HepG2 (cell line): ENCODE results near the gene GJC2. TPM values are rescaled to one million over a fixed set of nuclear protein-coding genes. Genes with fewer than 3 reads are reported as not detected.

Experiments
- AGO2 ChIP-seq: fragments of 200-400 bp; formaldehyde crosslinking; optimal IDR thresholded peaks from 2 replicates; pipeline ENCODE3; 2017; ENCODE audit warnings: mild to moderate bottlenecking, low read depth, low read length, moderate library complexity
- ATF4 ChIP-seq, 2 experiments: fragments of 450-650 bp in 1 of 2; sonication (generic) in 1 of 2; formaldehyde crosslinking; IDR thresholded peaks; 2 replicates each; pipeline versions ENCODE4 v1.5.0 to v1.8.0; 2020 to 2022; ENCODE audit warnings: mild to moderate bottlenecking in 1 of 2, missing genetic modification reagents in 1 of 2
- CREM ChIP-seq, 2 experiments: sonication (generic) in 1 of 2; formaldehyde crosslinking in 1 of 2; IDR thresholded peaks; 2 replicates each; pipeline versions ENCODE4 v1.4.0 to v1.6.1; 2016 to 2020; ENCODE audit warnings: antibody characterized with exemption in 1 of 2, mild to moderate bottlenecking in 1 of 2, missing genetic modification reagents in 1 of 2
- GATAD1 ChIP-seq: IDR thresholded peaks from 2 replicates; pipeline ENCODE4 v1.6.1; 2016; ENCODE audit warnings: missing genetic modification reagents, missing compliant biosample characterization
- HDAC1 ChIP-seq: sonication (generic); formaldehyde crosslinking; IDR thresholded peaks from 2 replicates; pipeline ENCODE4 v1.5.1; 2020; ENCODE audit warnings: mild to moderate bottlenecking, missing genetic modification reagents
- ISL2 ChIP-seq: sonication (generic); formaldehyde crosslinking; IDR thresholded peaks from 2 replicates; pipeline ENCODE4 v1.5.0; 2020; ENCODE audit warnings: missing genetic modification reagents
- KAT8 ChIP-seq: IDR thresholded peaks from 2 replicates; pipeline ENCODE4 v1.6.1; 2016; ENCODE audit warnings: missing genetic modification reagents, missing compliant biosample characterization
- KLF16 ChIP-seq, 2 experiments: sonication (generic) in 1 of 2; formaldehyde crosslinking in 1 of 2; IDR thresholded peaks; 2 replicates each; pipeline versions ENCODE4 v1.6.1 to v1.8.0; 2016 to 2023; ENCODE audit warnings: missing genetic modification reagents in 2 of 2, missing compliant biosample characterization in 1 of 2
- MTA1 ChIP-seq: sonication (generic); formaldehyde crosslinking; IDR thresholded peaks from 2 replicates; pipeline ENCODE4 v1.4.0; 2020; ENCODE audit warnings: missing genetic modification reagents, mild to moderate bottlenecking, borderline replicate concordance
- MXD4 ChIP-seq: IDR thresholded peaks from 2 replicates; pipeline ENCODE4 v1.6.1; 2016; ENCODE audit warnings: mild to moderate bottlenecking, missing biosample characterization, missing genetic modification reagents
- NCOA2 ChIP-seq: sonication (generic); formaldehyde crosslinking; IDR thresholded peaks from 2 replicates; pipeline ENCODE4 v1.8.0; 2022; ENCODE audit warnings: inconsistent platforms
- NFKBIZ ChIP-seq: IDR thresholded peaks from 2 replicates; pipeline ENCODE4 v1.6.1; 2018; ENCODE audit warnings: missing genetic modification reagents, missing compliant biosample characterization
- PHF21A ChIP-seq: sonication (generic); formaldehyde crosslinking; IDR thresholded peaks from 2 replicates; pipeline ENCODE4 v1.5.0; 2020; ENCODE audit warnings: mild to moderate bottlenecking, missing genetic modification reagents
- PITX1 ChIP-seq: sonication (generic); formaldehyde crosslinking; IDR thresholded peaks from 2 replicates; pipeline ENCODE4 v1.5.1; 2020; ENCODE audit warnings: mild to moderate bottlenecking, missing genetic modification reagents
- POLR2AphosphoS2 ChIP-seq: IDR thresholded peaks from 2 replicates; pipeline ENCODE4 v1.6.1; 2011; ENCODE audit warnings: low read depth, low read length, improper control_type of control experiment
- REPIN1 ChIP-seq: sonication (generic); formaldehyde crosslinking; IDR thresholded peaks from 2 replicates; pipeline ENCODE4 v1.8.0; 2022; ENCODE audit warnings: missing genetic modification reagents, low read depth, mild to moderate bottlenecking, borderline replicate concordance
- SOX13 ChIP-seq, 3 experiments: fragments of 450-650 bp in 1 of 3; sonication (generic) in 1 of 3; formaldehyde crosslinking in 1 of 3; IDR thresholded peaks in 2 of 3; conservative IDR thresholded peaks in 1 of 3; 2 replicates each; pipeline versions ENCODE4 v1.5.0 to v1.6.1; 2016 to 2020; ENCODE audit warnings: antibody characterized with exemption in 1 of 3, mild to moderate bottlenecking in 1 of 3, missing compliant biosample characterization in 1 of 3, missing genetic modification reagents in 1 of 3, moderate library complexity in 1 of 3
- ZNF713 ChIP-seq: sonication (generic); formaldehyde crosslinking; IDR thresholded peaks from 2 replicates; pipeline ENCODE4 v1.4.0; 2020; ENCODE audit warnings: mild to moderate bottlenecking, missing genetic modification reagents
- ZSCAN22 ChIP-seq: sonication (generic); formaldehyde crosslinking; IDR thresholded peaks from 2 replicates; pipeline ENCODE4 v1.4.0; 2020; ENCODE audit warnings: mild to moderate bottlenecking, missing genetic modification reagents
- polyA plus RNA-seq, 8 experiments: library from polyadenylated mRNA; depleted of rRNA in 3 of 8; stranded (reverse) in 7 of 8; unstranded in 1 of 8; fragments of >200 nt; fragmentation: Illumina TruSeq in 4 of 8; extraction: Trizol in 4 of 8; gene quantifications; 2 replicates each; pipeline versions ENCODE4 v1.2.1 to v1.2.3, GENCODE V29; 2011 to 2016; ENCODE audit warnings: low read depth in 4 of 8, missing spikeins in 1 of 8, mixed read lengths in 1 of 8; ENCODE audit not compliant: insufficient read depth in 1 of 8
- total RNA-seq, 5 experiments: library from RNA; depleted of rRNA; stranded (reverse); fragments of >200 nt; fragmentation: Illumina TruSeq; extraction: Trizol; gene quantifications; 2 replicates each; pipeline ENCODE4 v1.2.3, GENCODE V29; 2016; ENCODE audit warnings: low read depth in 1 of 5
- TF ChIP-seq, protein P1 (sequence below), 2 experiments: IDR thresholded peaks; 2 replicates each; pipeline ENCODE4 v1.6.1; 2011 to 2012; ENCODE audit warnings: low read length in 2 of 2, borderline replicate concordance in 1 of 2, low read depth in 1 of 2, mild to moderate bottlenecking in 1 of 2, moderate library complexity in 1 of 2
- TF ChIP-seq, protein P2 (sequence below): sonication (generic); formaldehyde crosslinking; conservative IDR thresholded peaks from 2 replicates; pipeline ENCODE4 v1.4.0; 2020; ENCODE audit warnings: mild to moderate bottlenecking, missing genetic modification reagents, moderate library complexity

Gene GJC2
- total and polyA plus RNA-seq, 2 of the 13 experiments (the other 11 are each of a cell fraction or from before 2014, with no cell fraction given), result 1.6 to 3.8 TPM

GRCh38 chr1:228166170-228166936 is 16.6 kb downstream of the GJC2 start (continued):
- TF ChIP-seq, protein P1, sequence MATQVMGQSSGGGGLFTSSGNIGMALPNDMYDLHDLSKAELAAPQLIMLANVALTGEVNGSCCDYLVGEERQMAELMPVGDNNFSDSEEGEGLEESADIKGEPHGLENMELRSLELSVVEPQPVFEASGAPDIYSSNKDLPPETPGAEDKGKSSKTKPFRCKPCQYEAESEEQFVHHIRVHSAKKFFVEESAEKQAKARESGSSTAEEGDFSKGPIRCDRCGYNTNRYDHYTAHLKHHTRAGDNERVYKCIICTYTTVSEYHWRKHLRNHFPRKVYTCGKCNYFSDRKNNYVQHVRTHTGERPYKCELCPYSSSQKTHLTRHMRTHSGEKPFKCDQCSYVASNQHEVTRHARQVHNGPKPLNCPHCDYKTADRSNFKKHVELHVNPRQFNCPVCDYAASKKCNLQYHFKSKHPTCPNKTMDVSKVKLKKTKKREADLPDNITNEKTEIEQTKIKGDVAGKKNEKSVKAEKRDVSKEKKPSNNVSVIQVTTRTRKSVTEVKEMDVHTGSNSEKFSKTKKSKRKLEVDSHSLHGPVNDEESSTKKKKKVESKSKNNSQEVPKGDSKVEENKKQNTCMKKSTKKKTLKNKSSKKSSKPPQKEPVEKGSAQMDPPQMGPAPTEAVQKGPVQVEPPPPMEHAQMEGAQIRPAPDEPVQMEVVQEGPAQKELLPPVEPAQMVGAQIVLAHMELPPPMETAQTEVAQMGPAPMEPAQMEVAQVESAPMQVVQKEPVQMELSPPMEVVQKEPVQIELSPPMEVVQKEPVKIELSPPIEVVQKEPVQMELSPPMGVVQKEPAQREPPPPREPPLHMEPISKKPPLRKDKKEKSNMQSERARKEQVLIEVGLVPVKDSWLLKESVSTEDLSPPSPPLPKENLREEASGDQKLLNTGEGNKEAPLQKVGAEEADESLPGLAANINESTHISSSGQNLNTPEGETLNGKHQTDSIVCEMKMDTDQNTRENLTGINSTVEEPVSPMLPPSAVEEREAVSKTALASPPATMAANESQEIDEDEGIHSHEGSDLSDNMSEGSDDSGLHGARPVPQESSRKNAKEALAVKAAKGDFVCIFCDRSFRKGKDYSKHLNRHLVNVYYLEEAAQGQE (IDR thresholded peaks at IDR 0.05; ENCODE audit: borderline replicate concordance in 1 of 2, low read depth in 1 of 2, low read length in 2 of 2), result no peak
- no peak for TF ChIP-seq NCOA2 (CRISPR knock-in tag)
- no peak for TF ChIP-seq MTA1 (CRISPR knock-in tag)
- TF ChIP-seq PITX1 (CRISPR knock-in tag), result no peak
- no peak for TF ChIP-seq ISL2
- TF ChIP-seq ATF4 (CRISPR knock-in tag; IDR thresholded peaks at IDR 0.05), result peak in 1 of 2 experiments; percentile 53; a peak in 1 of 4 replicates
- TF ChIP-seq CREM (IDR thresholded peaks at IDR 0.05), result no peak
- TF ChIP-seq CREM (CRISPR knock-in tag; IDR thresholded peaks at IDR 0.05), result no peak
- 0 out of 2 replicates have a peak, but pooled peaks have one; percentile 25 for TF ChIP-seq MXD4
- no peak for TF ChIP-seq REPIN1 (CRISPR knock-in tag)
- no peak for TF ChIP-seq NFKBIZ (CRISPR knock-in tag)
- TF ChIP-seq, protein P2, sequence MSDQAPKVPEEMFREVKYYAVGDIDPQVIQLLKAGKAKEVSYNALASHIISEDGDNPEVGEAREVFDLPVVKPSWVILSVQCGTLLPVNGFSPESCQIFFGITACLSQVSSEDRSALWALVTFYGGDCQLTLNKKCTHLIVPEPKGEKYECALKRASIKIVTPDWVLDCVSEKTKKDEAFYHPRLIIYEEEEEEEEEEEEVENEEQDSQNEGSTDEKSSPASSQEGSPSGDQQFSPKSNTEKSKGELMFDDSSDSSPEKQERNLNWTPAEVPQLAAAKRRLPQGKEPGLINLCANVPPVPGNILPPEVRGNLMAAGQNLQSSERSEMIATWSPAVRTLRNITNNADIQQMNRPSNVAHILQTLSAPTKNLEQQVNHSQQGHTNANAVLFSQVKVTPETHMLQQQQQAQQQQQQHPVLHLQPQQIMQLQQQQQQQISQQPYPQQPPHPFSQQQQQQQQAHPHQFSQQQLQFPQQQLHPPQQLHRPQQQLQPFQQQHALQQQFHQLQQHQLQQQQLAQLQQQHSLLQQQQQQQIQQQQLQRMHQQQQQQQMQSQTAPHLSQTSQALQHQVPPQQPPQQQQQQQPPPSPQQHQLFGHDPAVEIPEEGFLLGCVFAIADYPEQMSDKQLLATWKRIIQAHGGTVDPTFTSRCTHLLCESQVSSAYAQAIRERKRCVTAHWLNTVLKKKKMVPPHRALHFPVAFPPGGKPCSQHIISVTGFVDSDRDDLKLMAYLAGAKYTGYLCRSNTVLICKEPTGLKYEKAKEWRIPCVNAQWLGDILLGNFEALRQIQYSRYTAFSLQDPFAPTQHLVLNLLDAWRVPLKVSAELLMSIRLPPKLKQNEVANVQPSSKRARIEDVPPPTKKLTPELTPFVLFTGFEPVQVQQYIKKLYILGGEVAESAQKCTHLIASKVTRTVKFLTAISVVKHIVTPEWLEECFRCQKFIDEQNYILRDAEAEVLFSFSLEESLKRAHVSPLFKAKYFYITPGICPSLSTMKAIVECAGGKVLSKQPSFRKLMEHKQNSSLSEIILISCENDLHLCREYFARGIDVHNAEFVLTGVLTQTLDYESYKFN (CRISPR knock-in tag), result no peak
- TF ChIP-seq SOX13 (IDR thresholded peaks at IDR 0.05), result no peak
- 0 out of 4 replicates have a peak, but pooled peaks of 1 of the 2 experiments have one; percentile 8 for TF ChIP-seq SOX13 (CRISPR knock-in tag; conservative IDR thresholded peaks at IDR 0.05 in 1 of 2, IDR thresholded peaks at IDR 0.05 in 1 of 2)
- TF ChIP-seq HDAC1 (CRISPR knock-in tag), result peak; percentile 69
- no peak for TF ChIP-seq KAT8 (CRISPR knock-in tag)
- TF ChIP-seq POLR2AphosphoS2, result no peak
- TF ChIP-seq KLF16 (CRISPR knock-in tag; IDR thresholded peaks at IDR 0.05), result 0 out of 4 replicates have a peak, but pooled peaks of 1 of the 2 experiments have one; percentile 48
- TF ChIP-seq ZNF713 (CRISPR knock-in tag), result no peak
- no peak for TF ChIP-seq PHF21A (CRISPR knock-in tag)
- no peak for TF ChIP-seq ZSCAN22 (CRISPR knock-in tag)
- TF ChIP-seq AGO2, result no peak
- TF ChIP-seq GATAD1 (CRISPR knock-in tag), result no peak
